ENCODE measurements around the gene TNFRSF11A.

The TNFRSF11A gene

GRCh38 chr18:62324917-62325805 lies at the start of gene TNFRSF11A:
Gene TNFRSF11A, plus strand, starts transcription at chr18:62325310. Its CDS starts 43 bp downstream, at chr18:62325353.
- peak; percentile 27 for DNase-seq

GRCh38 chr18:62277045-62277444 lies 48.1 kb upstream of the TNFRSF11A start:
- DNase-seq: no peak

- DNase-seq: no peak
Observed at GRCh38 chr18:62279561-62279960, 45.5 kb upstream of the TNFRSF11A start.

GRCh38 chr18:62280058-62280457 lies 45.1 kb upstream of the TNFRSF11A start:
- DNase-seq: no peak

- DNase-seq: no peak
Observed at GRCh38 chr18:62280786-62281185, 44.3 kb upstream of the TNFRSF11A start.

GRCh38 chr18:62281684-62282083 lies 43.4 kb upstream of the TNFRSF11A start:
- no peak for DNase-seq

- peak; percentile 22 for DNase-seq
Observed at GRCh38 chr18:62282188-62282629, 42.9 kb upstream of the TNFRSF11A start.

- DNase-seq: no peak
Observed at GRCh38 chr18:62284637-62285036, 40.5 kb upstream of the TNFRSF11A start.

GRCh38 chr18:62285281-62285680 lies 39.8 kb upstream of the TNFRSF11A start:
- no peak for DNase-seq

GRCh38 chr18:62287781-62288664 lies 37.1 kb upstream of the TNFRSF11A start:
- DNase-seq: no peak

GRCh38 chr18:62288665-62289008 lies 36.5 kb upstream of the TNFRSF11A start:
- no peak for DNase-seq

GRCh38 chr18:62289047-62289446 lies 36.1 kb upstream of the TNFRSF11A start:
- DNase-seq: no peak

GRCh38 chr18:62294073-62294472 lies 31.0 kb upstream of the TNFRSF11A start:
- DNase-seq: no peak

GRCh38 chr18:62300359-62300963 lies 24.6 kb upstream of the TNFRSF11A start:
- DNase-seq: no peak

- no peak for DNase-seq
Observed at GRCh38 chr18:62301322-62301721, 23.8 kb upstream of the TNFRSF11A start.

GRCh38 chr18:62312851-62313250 lies 12.3 kb upstream of the TNFRSF11A start:
- no peak for DNase-seq

GRCh38 chr18:62318228-62319180 lies 6.6 kb upstream of the TNFRSF11A start:
- no peak for DNase-seq

- no peak for DNase-seq
Observed at GRCh38 chr18:62321201-62321600, 3.9 kb upstream of the TNFRSF11A start.

- no peak for DNase-seq
Observed at GRCh38 chr18:62323483-62324180, 1.5 kb upstream of the TNFRSF11A start.

- no peak for DNase-seq
Observed at GRCh38 chr18:62324181-62324828, 805 bp upstream of the TNFRSF11A start.

Data from right hindlimb (tissue), 1 donor.